Neural cell (in vitro differentiated cells): Measurements from ENCODE around the gene HOXA7. TPM values are rescaled to one million over a fixed set of nuclear protein-coding genes. Genes with fewer than 3 reads are reported as not detected.

Experiments used
- H2AFZ ChIP-seq: fragments of 200-600, 300-800 bp; sonication (generic), shearing (Covaris generic); 2 replicates; pipeline ENCODE4 v1.6.0; 2014; ENCODE audit warnings: low read depth, mild to moderate bottlenecking, antibody characterized with exemption, low read length, moderate library complexity
- H3F3A ChIP-seq: fragments of 200-600 bp; shearing (Covaris generic); 2 replicates; pipeline ENCODE4 v1.6.1; 2016; ENCODE audit warnings: mild to moderate bottlenecking, moderate library complexity, mixed read lengths, antibody characterized with exemption, low read length; ENCODE audit not compliant: insufficient read depth, poor library complexity, severe bottlenecking
- H3K27ac ChIP-seq: fragments of 200-600, 300-800 bp; sonication (generic), shearing (Covaris generic); 2 replicates; pipeline ENCODE4 v1.5.1; 2014; ENCODE audit warnings: mild to moderate bottlenecking, low read length, moderate library complexity
- H3K27me3 ChIP-seq: fragments of 300-800, 200-600 bp; sonication (generic), shearing (Covaris generic); 2 replicates; pipeline ENCODE4 v1.6.0; 2014; ENCODE audit warnings: mild to moderate bottlenecking, low read depth, low read length, moderate library complexity; ENCODE audit not compliant: insufficient read depth
- H3K36me3 ChIP-seq: fragments of 300-800, 200-600 bp; sonication (generic), shearing (Covaris generic); 2 replicates; pipeline ENCODE4 v1.5.1; 2014; ENCODE audit warnings: mild to moderate bottlenecking, antibody characterized with exemption, low read length, moderate library complexity; ENCODE audit not compliant: insufficient read depth
- H3K4me2 ChIP-seq: fragments of 300-800, 200-600 bp; sonication (generic), shearing (Covaris generic); 2 replicates; pipeline ENCODE4 v1.6.0; 2014; ENCODE audit warnings: mild to moderate bottlenecking, low read length
- H3K4me3 ChIP-seq: fragments of 300-800, 200-600 bp; sonication (generic), shearing (Covaris generic); 2 replicates; pipeline ENCODE4 v1.5.1; 2014; ENCODE audit warnings: mild to moderate bottlenecking, low read length, moderate library complexity
- H3K79me2 ChIP-seq: fragments of 200-600 bp; shearing (Covaris generic); replicated peaks from 2 replicates; pipeline ENCODE4 v1.6.0; 2014; ENCODE audit warnings: mild to moderate bottlenecking, low read length, moderate library complexity; ENCODE audit not compliant: insufficient read depth
- H3K9ac ChIP-seq: fragments of 300-800, 200-600 bp; sonication (generic), shearing (Covaris generic); 2 replicates; pipeline ENCODE4 v1.6.1; 2016; ENCODE audit warnings: mild to moderate bottlenecking, low read length, mixed read lengths
- H3K9me2 ChIP-seq: fragments of 200-600 bp; shearing (Covaris generic); 2 replicates; pipeline ENCODE4 v1.6.1; 2016; ENCODE audit warnings: mild to moderate bottlenecking, low read length, mixed read lengths; ENCODE audit not compliant: insufficient read depth
- H3K9me3 ChIP-seq: fragments of 200-600, 300-800 bp; sonication (generic), shearing (Covaris generic); 2 replicates; pipeline ENCODE4 v1.6.1; 2016; ENCODE audit warnings: mild to moderate bottlenecking, mixed run types, low read length, moderate library complexity, mixed read lengths
- H4K20me1 ChIP-seq: fragments of 200-600 bp; shearing (Covaris generic); 2 replicates; pipeline ENCODE4 v1.6.1; 2016; ENCODE audit warnings: mild to moderate bottlenecking, mixed run types; ENCODE audit not compliant: insufficient read depth
- EP300 ChIP-seq: fragments of 450-650 bp; conservative IDR thresholded peaks from 2 replicates; pipeline ENCODE4 v1.6.1; 2014; ENCODE audit warnings: antibody characterized with exemption, mild to moderate bottlenecking, moderate library complexity; ENCODE audit not compliant: poor library complexity, severe bottlenecking
- EZH2 ChIP-seq: fragments of 200-600, 300-800 bp; shearing (Covaris generic), sonication (generic); IDR thresholded peaks from 2 replicates; pipeline ENCODE4 v1.6.1; 2014; ENCODE audit warnings: antibody characterized with exemption, low read length, borderline replicate concordance, mild to moderate bottlenecking; ENCODE audit not compliant: insufficient read depth, poor library complexity, severe bottlenecking
- MXI1 ChIP-seq: fragments of 450-650 bp; conservative IDR thresholded peaks from 2 replicates; pipeline ENCODE4 v1.6.1; 2014; ENCODE audit warnings: antibody characterized with exemption, mild to moderate bottlenecking; ENCODE audit not compliant: poor library complexity, severe bottlenecking
- POLR2AphosphoS5 ChIP-seq: IDR thresholded peaks from 2 replicates; pipeline ENCODE4 v1.6.1; 2012
- SMC3 ChIP-seq: fragments of 450-650 bp; conservative IDR thresholded peaks from 2 replicates; pipeline ENCODE4 v1.6.1; 2014; ENCODE audit warnings: antibody characterized with exemption, mild to moderate bottlenecking, moderate library complexity; ENCODE audit not compliant: poor library complexity
- TAF1 ChIP-seq: IDR thresholded peaks from 2 replicates; pipeline ENCODE4 v1.6.1; 2012; ENCODE audit warnings: low read depth
- polyA plus RNA-seq: library from polyadenylated mRNA; depleted of rRNA; stranded (reverse); fragments of >200 nt; gene quantifications from 2 replicates; pipeline ENCODE4 v1.2.3, GENCODE V29; 2014
- small RNA-seq, 3 experiments: library from RNA; depleted of rRNA; stranded (forward); fragments of <200 nt; gene quantifications; one replicate each; pipeline ENCODE3, GENCODE V24; 2012
- TF ChIP-seq, protein P1 (sequence below): IDR thresholded peaks from 2 replicates; pipeline ENCODE4 v1.6.1; 2012; ENCODE audit warnings: borderline replicate concordance

HOXA7 gene
- polyA plus RNA-seq, 1 donor from 2014 or later = not detected

GRCh38 chr7:27104341-27105058 is 52.0 kb downstream of the HOXA7 start:
- H3K27ac ChIP-seq = no peak overlapping the region
- TF ChIP-seq, protein P1, sequence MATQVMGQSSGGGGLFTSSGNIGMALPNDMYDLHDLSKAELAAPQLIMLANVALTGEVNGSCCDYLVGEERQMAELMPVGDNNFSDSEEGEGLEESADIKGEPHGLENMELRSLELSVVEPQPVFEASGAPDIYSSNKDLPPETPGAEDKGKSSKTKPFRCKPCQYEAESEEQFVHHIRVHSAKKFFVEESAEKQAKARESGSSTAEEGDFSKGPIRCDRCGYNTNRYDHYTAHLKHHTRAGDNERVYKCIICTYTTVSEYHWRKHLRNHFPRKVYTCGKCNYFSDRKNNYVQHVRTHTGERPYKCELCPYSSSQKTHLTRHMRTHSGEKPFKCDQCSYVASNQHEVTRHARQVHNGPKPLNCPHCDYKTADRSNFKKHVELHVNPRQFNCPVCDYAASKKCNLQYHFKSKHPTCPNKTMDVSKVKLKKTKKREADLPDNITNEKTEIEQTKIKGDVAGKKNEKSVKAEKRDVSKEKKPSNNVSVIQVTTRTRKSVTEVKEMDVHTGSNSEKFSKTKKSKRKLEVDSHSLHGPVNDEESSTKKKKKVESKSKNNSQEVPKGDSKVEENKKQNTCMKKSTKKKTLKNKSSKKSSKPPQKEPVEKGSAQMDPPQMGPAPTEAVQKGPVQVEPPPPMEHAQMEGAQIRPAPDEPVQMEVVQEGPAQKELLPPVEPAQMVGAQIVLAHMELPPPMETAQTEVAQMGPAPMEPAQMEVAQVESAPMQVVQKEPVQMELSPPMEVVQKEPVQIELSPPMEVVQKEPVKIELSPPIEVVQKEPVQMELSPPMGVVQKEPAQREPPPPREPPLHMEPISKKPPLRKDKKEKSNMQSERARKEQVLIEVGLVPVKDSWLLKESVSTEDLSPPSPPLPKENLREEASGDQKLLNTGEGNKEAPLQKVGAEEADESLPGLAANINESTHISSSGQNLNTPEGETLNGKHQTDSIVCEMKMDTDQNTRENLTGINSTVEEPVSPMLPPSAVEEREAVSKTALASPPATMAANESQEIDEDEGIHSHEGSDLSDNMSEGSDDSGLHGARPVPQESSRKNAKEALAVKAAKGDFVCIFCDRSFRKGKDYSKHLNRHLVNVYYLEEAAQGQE = no peak
- TF ChIP-seq SMC3 (no peak), POLR2AphosphoS5 (no peak), MXI1 (no peak), EZH2 (no peak), EP300 (no peak), TAF1 (no peak)
- no peaks in the 10 kb centered on the region for H3F3A ChIP-seq
- peaks cover 100% of the 10 kb centered on the region for H3K27me3 ChIP-seq
- H3K4me3 ChIP-seq = no peak overlapping the region
- no peaks in the 10 kb centered on the region for H3K9me3 ChIP-seq
- no peaks in the 10 kb centered on the region for H4K20me1 ChIP-seq
- H3K4me2 ChIP-seq = no peak overlapping the region
- H3K9me2 ChIP-seq = no peaks in the 10 kb centered on the region
- H2AFZ ChIP-seq = no peak overlapping the region
- no peaks in the 10 kb centered on the region for H3K79me2 ChIP-seq
- no peak overlapping the region for H3K9ac ChIP-seq
- H3K36me3 ChIP-seq = no peaks in the 10 kb centered on the region

Small RNA genes lying within 50 kb of the gene (small RNA-seq; reads per million reads assigned to genes)
- 0 reads per million in 3 experiments for gene AC004080.5
- gene RF02140 = 0 reads per million in 3 experiments
- 0 reads per million in 3 experiments for gene RF02141

Other genes with a start within 250 kb of the HOXA7 start
- not detected in 2 replicates for gene HOXA1, start 60.7 kb downstream of the HOXA7 start, polyA plus RNA-seq
- not detected in 2 replicates for gene HOXA2, start 54.0 kb downstream of the HOXA7 start, polyA plus RNA-seq
- not detected in 2 replicates for gene HOXA4, start 25.9 kb downstream of the HOXA7 start, polyA plus RNA-seq
- gene HOXA5, start 13.0 kb downstream of the HOXA7 start, polyA plus RNA-seq = not detected in 2 replicates
- gene HOXA6, start 8.9 kb downstream of the HOXA7 start, polyA plus RNA-seq = not detected in 2 replicates
- gene HOXA3, start 4.1 kb downstream of the HOXA7 start, polyA plus RNA-seq = not detected in 2 replicates
- not detected in 2 replicates for gene HOXA9, start 8.9 kb upstream of the HOXA7 start, polyA plus RNA-seq
- not detected in 2 replicates for gene HOXA10, start 17.6 kb upstream of the HOXA7 start, polyA plus RNA-seq
- gene HOXA11, start 28.6 kb upstream of the HOXA7 start, polyA plus RNA-seq = not detected in 2 replicates
- not detected in 2 replicates for gene HOXA13, start 43.4 kb upstream of the HOXA7 start, polyA plus RNA-seq
- gene EVX1, start 86.1 kb upstream of the HOXA7 start, polyA plus RNA-seq = not detected in 2 replicates